ENCODE data around the gene ASB2. TPM values are rescaled to one million over a fixed set of nuclear protein-coding genes. Genes with fewer than 3 reads are reported as not detected.

Gene ASB2
- total RNA-seq, 1 donor from 2014 or later = 0.26 TPM

DNA sequence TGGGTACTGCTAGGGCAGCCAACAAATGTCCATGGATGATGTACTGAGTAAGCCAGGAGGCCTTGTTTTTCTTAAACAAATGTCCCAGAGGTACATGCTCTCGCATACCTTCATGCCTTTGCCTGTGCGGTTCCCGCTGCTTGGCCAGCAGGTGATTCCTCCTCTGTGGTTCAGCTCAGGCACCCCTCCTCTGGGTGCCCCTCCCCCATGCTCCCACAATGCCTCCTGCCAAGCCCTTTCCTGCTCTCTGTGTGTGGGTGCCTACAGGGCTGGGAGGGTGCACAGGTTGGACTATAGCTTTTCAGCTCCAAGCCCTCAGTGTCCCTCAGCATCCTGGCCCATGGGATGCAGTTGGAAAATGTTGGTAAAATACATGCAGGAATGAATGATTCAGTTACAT lies 23.5 kb downstream of the ASB2 start:
- TF ChIP-seq CTCF (IDR thresholded peaks at IDR 0.05; ENCODE audit: insufficient read depth, low read length, severe bottlenecking) = no peak
- H3K4me3 ChIP-seq (ENCODE audit: low read depth, low read length) = no peak overlapping the region
- no peaks in the 10 kb centered on the region for H3K36me3 ChIP-seq (ENCODE audit: control insufficient read depth, insufficient read depth, low read length)
- no peaks in the 10 kb centered on the region for H3K27me3 ChIP-seq (ENCODE audit: control insufficient read depth, insufficient read depth, low read length)
- no peak for DNase-seq (ENCODE audit: low read depth)
- FAIRE-seq = no peak

GRCh38 chr14:93951635-93952540 lies 24.5 kb downstream of the ASB2 start:
- no peak for TF ChIP-seq CTCF (IDR thresholded peaks at IDR 0.05; ENCODE audit: insufficient read depth, low read length, severe bottlenecking)
- Histone ChIP-seq H3K36me3 (ENCODE audit: control insufficient read depth, insufficient read depth, low read length) (no peaks in the 10 kb centered on the region), H3K4me3 (ENCODE audit: low read depth, low read length) (no peak overlapping the region), H3K27me3 (ENCODE audit: control insufficient read depth, insufficient read depth, low read length) (no peaks in the 10 kb centered on the region)
- FAIRE-seq (no peak), DNase-seq (ENCODE audit: low read depth) (no peak)

DNA sequence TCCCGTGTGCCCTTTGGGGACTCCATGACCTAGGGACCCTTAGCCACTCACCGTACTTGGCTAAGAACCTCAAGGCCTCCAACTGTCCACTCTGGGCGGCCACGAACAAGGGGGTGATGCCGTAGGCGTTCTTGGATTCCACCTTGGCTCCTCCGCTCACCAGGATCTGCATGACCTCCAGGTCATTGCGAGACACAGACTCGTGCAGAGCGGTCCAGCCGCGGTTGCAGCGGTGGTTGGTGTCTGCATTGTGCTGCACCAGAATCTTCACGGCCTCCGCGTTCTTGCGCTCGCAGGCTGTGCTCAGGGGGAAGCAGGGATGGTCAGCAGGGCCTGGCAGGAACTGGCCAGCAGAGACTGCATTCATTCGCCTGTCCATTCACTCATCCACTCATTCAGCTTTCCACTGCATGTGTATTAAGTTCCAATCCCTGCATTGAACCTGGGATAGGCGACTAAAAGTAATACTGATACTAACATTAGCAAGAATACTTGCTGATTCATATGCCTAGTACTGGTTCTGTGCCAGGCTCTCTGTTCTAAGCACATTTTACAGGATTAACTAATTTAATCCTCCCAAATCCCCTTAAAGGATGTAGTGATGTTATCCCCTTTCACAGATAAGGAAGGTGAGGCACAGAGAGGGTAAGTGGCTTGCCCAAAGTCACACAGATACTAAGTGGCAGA lies 25.3 kb downstream of the ASB2 start:
- H3K4me3 ChIP-seq (ENCODE audit: low read depth, low read length) = no peak overlapping the region
- DNase-seq (ENCODE audit: low read depth) (no peak), FAIRE-seq (no peak)
- H3K36me3 ChIP-seq (ENCODE audit: control insufficient read depth, insufficient read depth, low read length) = no peaks in the 10 kb centered on the region
- no peaks in the 10 kb centered on the region for H3K27me3 ChIP-seq (ENCODE audit: control insufficient read depth, insufficient read depth, low read length)
- no peak for TF ChIP-seq CTCF (IDR thresholded peaks at IDR 0.05; ENCODE audit: insufficient read depth, low read length, severe bottlenecking)

DNA sequence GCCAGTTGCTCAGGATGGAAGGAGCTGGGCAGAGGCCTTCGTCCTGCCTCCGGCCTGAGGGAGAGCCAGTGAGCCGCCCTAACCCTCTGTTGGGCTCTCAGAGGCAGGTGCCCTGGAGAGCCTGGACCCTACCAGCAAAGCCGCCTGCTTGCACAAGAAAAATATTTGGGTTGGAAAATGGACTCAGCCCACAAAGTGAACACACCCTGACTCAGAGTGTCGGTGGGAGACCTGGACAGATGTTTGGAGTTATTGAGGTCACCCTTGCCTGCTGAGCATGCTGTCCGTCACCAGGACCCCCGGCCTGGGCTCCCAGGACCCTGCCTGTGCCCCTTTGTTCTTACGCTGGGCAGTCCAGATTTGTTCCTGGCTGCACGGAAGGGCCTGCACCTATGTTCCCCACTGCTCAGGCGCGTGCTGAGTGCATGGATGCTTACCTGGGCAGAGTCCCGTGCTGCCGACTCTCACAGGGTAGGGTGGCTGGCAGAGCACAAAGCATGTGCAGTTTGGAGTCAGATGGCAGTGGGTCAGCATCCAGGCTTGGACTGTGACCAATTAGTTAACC lies 26.8 kb downstream of the ASB2 start:
- FAIRE-seq = no peak
- no peak for TF ChIP-seq CTCF (IDR thresholded peaks at IDR 0.05; ENCODE audit: insufficient read depth, low read length, severe bottlenecking)
- Histone ChIP-seq H3K36me3 (ENCODE audit: control insufficient read depth, insufficient read depth, low read length) (no peaks in the 10 kb centered on the region), H3K27me3 (ENCODE audit: control insufficient read depth, insufficient read depth, low read length) (no peaks in the 10 kb centered on the region), H3K4me3 (ENCODE audit: low read depth, low read length) (no peak overlapping the region)
- DNase-seq (ENCODE audit: low read depth) = no peak

GRCh38 chr14:93947282-93947681 lies 29.1 kb downstream of the ASB2 start:
- Histone ChIP-seq H3K4me3 (ENCODE audit: low read depth, low read length) (no peak overlapping the region), H3K36me3 (ENCODE audit: control insufficient read depth, insufficient read depth, low read length) (no peaks in the 10 kb centered on the region), H3K27me3 (ENCODE audit: control insufficient read depth, insufficient read depth, low read length) (no peaks in the 10 kb centered on the region)
- TF ChIP-seq CTCF (IDR thresholded peaks at IDR 0.05; ENCODE audit: insufficient read depth, low read length, severe bottlenecking) = no peak
- no peak for FAIRE-seq
- no peak for DNase-seq (ENCODE audit: low read depth)
